Prostate gland (tissue), 2 donors: ENCODE results near the gene CEP164. TPM values are rescaled to one million over a fixed set of nuclear protein-coding genes. Genes with fewer than 3 reads are reported as not detected.

ENCODE experiments used
- DNase-seq: peaks from one replicate; pipeline ENCODE4 v3.0.0-alpha.2; 2019; ENCODE audit warnings: low spot score
- H3K27ac ChIP-seq, 2 donors: fragments of 200-600 bp; sonication (generic); 2 replicates each; pipeline ENCODE4 v1.5.1; 2017 to 2019
- H3K27me3 ChIP-seq: fragments of 200-600 bp; sonication (generic); replicated peaks from 2 replicates; pipeline ENCODE4 v1.5.1; 2019; ENCODE audit not compliant: insufficient read depth
- H3K36me3 ChIP-seq, 2 donors: fragments of 200-600 bp; sonication (generic); 1 replicate in 1 of 2; 2 replicates in 1 of 2; pipeline versions ENCODE4 v1.5.1 to v1.8.1; 2017 to 2019
- H3K4me1 ChIP-seq: fragments of 200-600 bp; sonication (generic); replicated peaks from 2 replicates; pipeline ENCODE4 v1.5.1; 2019
- H3K4me3 ChIP-seq, 2 donors: fragments of 200-600 bp; sonication (generic); 2 replicates each; pipeline ENCODE4 v1.5.1; 2017 to 2019
- H3K9me3 ChIP-seq: fragments of 200-600 bp; sonication (generic); 2 replicates; pipeline ENCODE4 v1.5.1; 2017
- CTCF ChIP-seq, 4 experiments: fragments of 200-600 bp in 2 of 4; fragments of 450-650 bp in 2 of 4; sonication (generic) in 2 of 4; IDR thresholded peaks; 1 replicate in 3 of 4; 2 replicates in 1 of 4; pipeline ENCODE4 v1.5.1; 2016 to 2019; ENCODE audit warnings: antibody characterized with exemption in 4 of 4, mild to moderate bottlenecking in 2 of 4, moderate library complexity in 2 of 4
- POLR2A ChIP-seq: fragments of 450-650 bp; IDR thresholded peaks from one replicate; pipeline ENCODE4 v1.6.1; 2016; ENCODE audit warnings: antibody characterized with exemption, mild to moderate bottlenecking
- POLR2AphosphoS5 ChIP-seq: sonication (generic); formaldehyde crosslinking; IDR thresholded peaks from one replicate; pipeline ENCODE4 v1.6.1; 2017; ENCODE audit warnings: antibody characterized with exemption
- WGBS: methylation state at CpG from one replicate; pipeline ENCODE4 v1.1.5; 2018; 5-methylcytosine and 5-hydroxymethylcytosine counted together
- intact Hi-C: fragments of 100-400 bp; cut with DNase I; formaldehyde crosslinking; loops from one replicate; pipeline ENCODE4 v1.14.2; 2022
- total RNA-seq, 2 donors: library from RNA; depleted of rRNA; stranded (reverse); fragments of >200 nt; gene quantifications; one replicate each; pipeline ENCODE4 v1.1.0, GENCODE V29; 2016

Gene CEP164
- total RNA-seq, 2 donors from 2014 or later = 27.7 to 40.6 TPM

DNA sequence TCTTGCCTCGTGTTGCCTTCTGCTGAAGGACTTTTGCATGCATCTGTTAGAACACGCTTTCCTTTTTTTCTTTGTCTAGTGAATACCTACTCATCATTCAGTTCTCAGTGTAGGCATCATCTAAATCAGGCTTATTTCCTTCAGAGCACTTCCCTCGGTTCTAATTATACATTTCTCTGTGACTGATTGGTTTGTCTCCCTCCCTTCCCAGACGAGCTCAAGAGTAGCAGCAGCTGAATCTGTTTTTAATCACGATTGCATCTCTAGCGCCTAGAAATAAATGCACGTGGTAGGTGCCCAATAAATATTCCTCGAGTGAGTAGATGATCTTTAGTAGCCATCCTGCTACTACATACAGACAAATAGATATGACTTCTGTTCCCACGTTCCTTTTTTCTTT, 6.3 kb downstream of the CEP164 start:
- Histone ChIP-seq H3K9me3 (no peaks in the 10 kb centered on the region), H3K4me3 (no peak overlapping the region), H3K27me3 (no peaks in the 10 kb centered on the region), H3K36me3 (no peaks in the 10 kb centered on the region), H3K4me1 (no peaks in the 10 kb centered on the region), H3K27ac (no peak overlapping the region)
- TF ChIP-seq POLR2AphosphoS5 (no peak), CTCF (IDR thresholded peaks at IDR 0.05) (no peak), POLR2A (no peak)
- no peak for DNase-seq
- intact Hi-C loops = no loop called here
- WGBS = 80% methylated on average over 9 of the region's 9 CpGs

DNA sequence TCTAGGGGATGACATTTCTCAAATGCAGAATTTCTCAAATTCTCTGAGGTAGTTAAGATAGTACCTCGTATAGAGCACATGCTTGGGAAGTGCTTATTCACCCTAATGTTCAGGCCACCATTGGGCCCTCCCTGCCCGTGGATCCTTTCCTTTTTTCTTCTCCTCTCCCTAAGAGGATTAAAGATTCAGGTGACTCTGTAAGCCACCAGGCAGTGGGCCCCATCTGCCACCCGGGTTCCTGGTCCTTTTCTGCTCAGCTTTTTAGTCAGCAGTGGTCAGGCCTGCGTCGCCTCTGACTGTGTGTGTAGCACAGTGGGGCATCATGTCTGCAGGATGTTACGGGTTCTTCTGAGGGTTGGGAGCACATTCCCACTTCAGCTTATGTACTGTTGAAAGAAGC, 7.2 kb downstream of the CEP164 start:
- WGBS = 93% methylated on average over 6 of the region's 6 CpGs
- no peak overlapping the region for H3K4me3 ChIP-seq
- no peaks in the 10 kb centered on the region for H3K27me3 ChIP-seq
- no peaks in the 10 kb centered on the region for H3K36me3 ChIP-seq
- TF ChIP-seq CTCF (IDR thresholded peaks at IDR 0.05) (no peak), POLR2A (no peak), POLR2AphosphoS5 (no peak)
- intact Hi-C loops = no loop called here
- DNase-seq = no peak
- no peaks in the 10 kb centered on the region for H3K9me3 ChIP-seq
- H3K27ac ChIP-seq = no peak overlapping the region
- H3K4me1 ChIP-seq = no peaks in the 10 kb centered on the region

GRCh38 chr11:117335399-117335798, 7.7 kb downstream of the CEP164 start:
- DNase-seq = no peak
- Histone ChIP-seq H3K4me3 (no peak overlapping the region), H3K4me1 (no peaks in the 10 kb centered on the region), H3K36me3 (no peaks in the 10 kb centered on the region), H3K27ac (no peak overlapping the region), H3K9me3 (no peaks in the 10 kb centered on the region), H3K27me3 (no peaks in the 10 kb centered on the region)
- TF ChIP-seq POLR2A (no peak), CTCF (IDR thresholded peaks at IDR 0.05) (no peak), POLR2AphosphoS5 (no peak)
- WGBS = 96% methylated on average over 5 of the region's 5 CpGs
- intact Hi-C loops = no loop called here

- Histone ChIP-seq H3K9me3 (no peaks in the 10 kb centered on the region), H3K27ac (no peak overlapping the region), H3K4me1 (no peaks in the 10 kb centered on the region), H3K27me3 (no peaks in the 10 kb centered on the region), H3K4me3 (no peak overlapping the region), H3K36me3 (no peaks in the 10 kb centered on the region)
- intact Hi-C loops = no loop called here
- WGBS = 96% methylated on average over 4 of the region's 4 CpGs
- no peak for DNase-seq
- TF ChIP-seq POLR2AphosphoS5 (no peak), POLR2A (no peak), CTCF (IDR thresholded peaks at IDR 0.05) (no peak)
These were observed 9.4 kb downstream of the CEP164 start for GRCh38 chr11:117337076-117337475.

DNA sequence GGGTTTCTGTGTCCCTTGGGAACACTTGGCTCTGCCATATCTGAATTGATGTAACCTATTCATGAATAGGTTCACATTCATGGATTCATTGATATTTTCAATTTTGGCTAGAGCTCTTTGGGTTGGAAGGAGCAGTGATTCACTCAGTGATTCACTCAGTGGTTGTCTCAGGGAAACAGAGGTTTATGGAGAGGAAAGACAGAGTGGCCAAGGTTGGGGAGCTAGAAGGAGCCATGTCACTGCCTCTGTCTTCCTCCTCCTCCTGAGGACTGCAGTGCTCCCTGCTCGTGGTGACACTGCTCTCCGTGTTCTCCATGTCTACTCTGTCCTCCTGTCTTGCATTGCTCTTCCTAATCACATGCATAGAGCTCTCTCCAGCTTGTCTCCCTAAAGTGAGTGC, 17.4 kb downstream of the CEP164 start:
- H3K4me3 ChIP-seq = no peak overlapping the region
- WGBS = 92% methylated on average over 2 of the region's 2 CpGs
- no peak for TF ChIP-seq CTCF (IDR thresholded peaks at IDR 0.05)
- no peaks in the 10 kb centered on the region for H3K27me3 ChIP-seq
- no peak for DNase-seq
- H3K27ac ChIP-seq = no peak overlapping the region
- H3K4me1 ChIP-seq = no peaks in the 10 kb centered on the region
- intact Hi-C loops = no loop called here
- no peaks in the 10 kb centered on the region for H3K9me3 ChIP-seq
- H3K36me3 ChIP-seq = no peaks in the 10 kb centered on the region
